MM.1S (cell line): Measurements from ENCODE around the gene SORD.
"Not testable (repeated sequence)": the region's sequence is repeated elsewhere in the genome, so short reads cannot be mapped to it uniquely, and the experiment has no call there.

Source experiments
- DNase-seq: peaks from one replicate; pipeline ENCODE4 v3.0.0-alpha.2; 2015
- H2AFZ ChIP-seq: fragments of 300-600 bp; sonication (generic); 2 replicates; pipeline ENCODE4 v1.6.0; 2016; ENCODE audit warnings: antibody characterized with exemption, low read length
- H3F3A ChIP-seq: fragments of 300-600 bp; sonication (generic); 2 replicates; pipeline ENCODE4 v1.6.1; 2016; ENCODE audit warnings: mild to moderate bottlenecking, antibody characterized with exemption, low read length, moderate library complexity, mixed read lengths; ENCODE audit not compliant: insufficient read depth
- H3K27ac ChIP-seq: fragments of 300-600 bp; sonication (generic); 2 replicates; pipeline ENCODE4 v1.5.1; 2016; ENCODE audit warnings: mild to moderate bottlenecking, low read length
- H3K27me3 ChIP-seq: fragments of 300-600 bp; sonication (generic); replicated peaks from 2 replicates; pipeline ENCODE4 v1.6.0; 2016; ENCODE audit warnings: low read length; ENCODE audit not compliant: insufficient read depth
- H3K36me3 ChIP-seq: fragments of 300-600 bp; sonication (generic); replicated peaks from 2 replicates; pipeline ENCODE4 v1.6.1; 2016; ENCODE audit warnings: mild to moderate bottlenecking, low read length, mixed read lengths; ENCODE audit not compliant: insufficient read depth
- H3K4me1 ChIP-seq: fragments of 300-600 bp; sonication (generic); 2 replicates; pipeline ENCODE4 v1.6.1; 2016; ENCODE audit warnings: low read length, mixed read lengths
- H3K4me2 ChIP-seq: fragments of 300-600 bp; sonication (generic); 2 replicates; pipeline ENCODE4 v1.6.0; 2016; ENCODE audit warnings: low read depth, low read length
- H3K4me3 ChIP-seq: fragments of 300-600 bp; sonication (generic); 2 replicates; pipeline ENCODE4 v1.5.1; 2016; ENCODE audit warnings: low read length, mixed read lengths
- H3K79me2 ChIP-seq: fragments of 300-600 bp; sonication (generic); 2 replicates; pipeline ENCODE4 v1.6.1; 2016; ENCODE audit warnings: mixed run types, low read length, mixed read lengths
- H3K9ac ChIP-seq: fragments of 300-600 bp; sonication (generic); 2 replicates; pipeline ENCODE4 v1.6.1; 2016; ENCODE audit warnings: low read length, mixed read lengths
- H3K9me2 ChIP-seq: fragments of 300-600 bp; sonication (generic); replicated peaks from 2 replicates; pipeline ENCODE4 v1.6.1; 2016; ENCODE audit warnings: mild to moderate bottlenecking, low read length, mixed read lengths; ENCODE audit not compliant: insufficient read depth
- H3K9me3 ChIP-seq: fragments of 300-600 bp; sonication (generic); replicated peaks from 2 replicates; pipeline ENCODE4 v1.6.1; 2016; ENCODE audit warnings: mild to moderate bottlenecking, low read length, mixed read lengths; ENCODE audit not compliant: insufficient read depth
- H4K20me1 ChIP-seq: fragments of 300-600 bp; sonication (generic); 2 replicates; pipeline ENCODE4 v1.6.1; 2016; ENCODE audit warnings: mild to moderate bottlenecking, low read length, moderate library complexity, mixed read lengths; ENCODE audit not compliant: insufficient read depth
- EZH2 ChIP-seq: fragments of 300-600 bp; sonication (generic); optimal IDR thresholded peaks from 2 replicates; pipeline ENCODE3; 2017; ENCODE audit warnings: low read depth, mild to moderate bottlenecking, antibody characterized with exemption, low read length, mixed read lengths
- EZH2phosphoT487 ChIP-seq: fragments of 300-600 bp; sonication (generic); IDR thresholded peaks from 2 replicates; pipeline ENCODE4 v1.6.1; 2018; ENCODE audit warnings: antibody characterized with exemption, low read length
- TF ChIP-seq, protein P1 (sequence below): fragments of 300-600 bp; sonication (generic); IDR thresholded peaks from 2 replicates; pipeline ENCODE4 v1.5.1; 2016; ENCODE audit warnings: antibody characterized with exemption, low read length, mixed read lengths

The SORD gene

DNA sequence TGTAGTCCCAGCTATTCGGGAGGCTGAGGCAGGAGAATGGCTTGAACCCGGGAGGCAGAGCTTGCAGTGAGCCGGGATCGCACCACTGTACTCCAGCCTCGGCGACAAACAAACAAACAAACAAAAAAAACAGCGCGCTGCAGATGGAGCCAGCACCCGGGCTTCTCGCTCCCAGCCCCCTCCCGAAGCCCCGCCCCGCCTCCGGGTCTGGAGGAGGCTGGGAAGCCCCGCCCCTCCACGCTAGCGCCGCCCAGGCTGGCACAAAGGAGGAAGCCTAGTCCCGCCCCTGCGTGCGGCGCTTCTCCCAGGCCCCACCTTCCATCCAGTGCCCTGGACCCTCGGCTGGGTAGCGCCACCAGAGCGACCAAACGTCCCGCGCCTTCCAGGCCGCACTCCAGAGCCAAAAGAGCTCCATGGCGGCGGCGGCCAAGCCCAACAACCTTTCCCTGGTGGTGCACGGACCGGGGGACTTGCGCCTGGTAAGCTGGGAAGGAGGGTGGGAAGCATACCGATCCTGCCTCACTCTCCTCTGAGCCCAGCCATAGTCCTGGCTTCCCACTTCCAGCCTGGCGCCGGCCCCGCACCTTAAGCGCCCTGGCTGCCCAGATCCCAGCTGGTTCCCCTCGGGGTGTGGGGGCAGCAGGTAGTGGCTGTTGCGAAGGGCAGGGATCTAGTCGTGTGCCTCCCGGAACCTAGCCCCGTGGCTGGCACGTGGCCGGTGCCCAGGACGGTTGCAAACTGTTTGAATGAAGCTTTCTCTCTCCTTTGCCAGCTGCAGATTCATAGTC, at the start of gene SORD:
TSS of gene SORD (plus strand) at position 325 of the 788 bp plus-strand sequence. CDS start at position 414, 89 bp downstream.
- Histone ChIP-seq H3K9me2 (no peaks in the 10 kb centered on the region), H3K4me3 (peak within 1 kb of the TSS; percentile 78), H3F3A (no peaks in the 10 kb centered on the region), H3K9ac (peak within 1 kb of the TSS; percentile 72), H2AFZ (peak within 1 kb of the TSS; percentile 98), H3K9me3 (no peaks in the 10 kb centered on the region), H3K27me3 (no peaks in the 10 kb centered on the region), H3K79me2 (no peaks in the 10 kb centered on the region), H4K20me1 (no peaks in the 10 kb centered on the region), H3K36me3 (no peaks in the 10 kb centered on the region), H3K4me2 (peak within 1 kb of the TSS; percentile 96), H3K27ac (no peak within 1 kb of the TSS), H3K4me1 (peaks cover 7% of the 10 kb centered on the region; the same call in 1 of the 2 replicates)
- TF ChIP-seq EZH2: no peak
- no peak for TF ChIP-seq EZH2phosphoT487
- TF ChIP-seq, protein P1, sequence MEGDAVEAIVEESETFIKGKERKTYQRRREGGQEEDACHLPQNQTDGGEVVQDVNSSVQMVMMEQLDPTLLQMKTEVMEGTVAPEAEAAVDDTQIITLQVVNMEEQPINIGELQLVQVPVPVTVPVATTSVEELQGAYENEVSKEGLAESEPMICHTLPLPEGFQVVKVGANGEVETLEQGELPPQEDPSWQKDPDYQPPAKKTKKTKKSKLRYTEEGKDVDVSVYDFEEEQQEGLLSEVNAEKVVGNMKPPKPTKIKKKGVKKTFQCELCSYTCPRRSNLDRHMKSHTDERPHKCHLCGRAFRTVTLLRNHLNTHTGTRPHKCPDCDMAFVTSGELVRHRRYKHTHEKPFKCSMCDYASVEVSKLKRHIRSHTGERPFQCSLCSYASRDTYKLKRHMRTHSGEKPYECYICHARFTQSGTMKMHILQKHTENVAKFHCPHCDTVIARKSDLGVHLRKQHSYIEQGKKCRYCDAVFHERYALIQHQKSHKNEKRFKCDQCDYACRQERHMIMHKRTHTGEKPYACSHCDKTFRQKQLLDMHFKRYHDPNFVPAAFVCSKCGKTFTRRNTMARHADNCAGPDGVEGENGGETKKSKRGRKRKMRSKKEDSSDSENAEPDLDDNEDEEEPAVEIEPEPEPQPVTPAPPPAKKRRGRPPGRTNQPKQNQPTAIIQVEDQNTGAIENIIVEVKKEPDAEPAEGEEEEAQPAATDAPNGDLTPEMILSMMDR: no peak
- peak; percentile 92 for DNase-seq

DNA sequence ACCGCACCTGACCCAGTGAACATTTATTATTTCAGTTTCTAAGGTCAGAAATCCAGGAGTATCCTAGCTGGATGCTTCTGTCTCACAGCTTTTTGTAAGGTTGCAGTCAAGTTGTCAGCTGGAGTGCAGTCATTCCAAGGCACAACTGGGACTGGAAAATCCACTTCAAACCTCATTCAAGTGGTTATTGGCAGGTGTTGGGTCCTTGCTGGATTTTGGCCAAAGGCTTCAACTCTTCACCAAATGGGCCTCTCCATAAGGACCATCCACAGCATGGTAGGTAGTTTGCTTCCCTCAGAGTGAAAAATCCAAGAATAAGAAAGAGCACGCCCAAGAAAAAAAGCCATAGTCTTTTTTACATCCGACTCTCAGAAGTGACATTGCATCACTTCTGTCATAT, 46.8 kb upstream of the SORD start:
- not testable (repeated sequence) for H2AFZ ChIP-seq, H3K4me2 ChIP-seq, H3F3A ChIP-seq, H4K20me1 ChIP-seq, H3K27me3 ChIP-seq, H3K36me3 ChIP-seq, H3K9me3 ChIP-seq, H3K79me2 ChIP-seq, H3K9ac ChIP-seq, H3K9me2 ChIP-seq, H3K4me3 ChIP-seq, H3K4me1 ChIP-seq, DNase-seq, H3K27ac ChIP-seq

DNA sequence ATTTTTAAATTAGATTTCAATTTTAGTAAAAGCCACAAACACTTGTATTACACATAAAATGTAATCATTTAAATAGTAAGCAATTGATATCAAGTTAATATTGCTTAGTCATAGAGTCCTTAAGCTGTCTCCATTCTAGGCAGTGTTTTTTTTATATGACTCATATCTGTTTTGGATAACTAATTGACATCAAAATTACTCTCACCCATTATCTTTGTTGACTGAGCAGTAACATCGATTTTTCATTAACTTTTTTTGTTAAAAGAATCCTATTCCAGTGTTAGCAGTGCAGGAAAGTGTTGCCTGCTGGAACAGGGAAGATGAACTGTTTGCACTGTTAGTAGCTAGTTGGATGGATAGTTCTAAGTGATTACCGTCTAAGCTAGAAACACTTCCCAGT, 45.2 kb upstream of the SORD start:
- not testable (repeated sequence) for H3K27ac ChIP-seq, H2AFZ ChIP-seq, H3K27me3 ChIP-seq, H3K9me3 ChIP-seq, H3K79me2 ChIP-seq, H3K36me3 ChIP-seq, H3K4me1 ChIP-seq, H4K20me1 ChIP-seq, H3K9ac ChIP-seq, H3K4me2 ChIP-seq, DNase-seq, H3F3A ChIP-seq, H3K4me3 ChIP-seq, H3K9me2 ChIP-seq

DNA sequence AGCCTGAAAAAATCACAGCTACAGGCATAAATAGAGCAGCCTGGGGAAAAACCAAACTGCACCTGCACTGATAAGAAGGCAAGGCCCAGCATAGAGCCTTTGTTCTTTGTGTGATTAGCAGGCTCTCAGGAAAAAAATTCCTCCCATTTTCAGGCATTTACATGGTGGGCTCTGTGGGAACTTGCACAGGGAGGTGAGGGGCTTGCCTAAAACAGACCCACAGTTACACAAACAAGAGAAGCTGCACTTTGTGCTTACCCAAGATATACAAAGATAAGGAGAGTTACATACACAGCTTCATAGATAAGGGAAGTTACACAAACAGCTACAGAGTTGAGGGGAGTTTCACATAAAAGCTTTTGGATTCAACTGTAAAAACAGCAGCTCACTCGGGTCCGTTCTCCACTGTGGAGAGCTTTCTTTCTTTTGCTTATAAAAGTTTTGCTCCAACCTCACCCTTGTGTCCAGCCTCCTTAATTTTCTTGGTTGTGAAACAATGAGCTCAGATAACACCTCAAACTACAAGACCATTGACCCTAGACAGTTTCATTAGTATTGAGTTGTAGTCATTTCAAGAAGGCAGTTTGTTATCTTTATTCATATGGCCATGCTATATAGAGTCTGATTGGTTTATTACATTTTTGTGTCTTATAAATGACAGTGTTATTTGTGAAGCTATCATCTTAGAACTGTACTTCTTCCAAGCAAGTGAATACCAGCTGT, 43.2 kb upstream of the SORD start:
- H3K27ac ChIP-seq, H3K4me3 ChIP-seq, H3F3A ChIP-seq, H3K27me3 ChIP-seq, H2AFZ ChIP-seq, H3K79me2 ChIP-seq, H3K36me3 ChIP-seq, H3K4me1 ChIP-seq, H4K20me1 ChIP-seq, H3K4me2 ChIP-seq, H3K9me3 ChIP-seq, H3K9me2 ChIP-seq, DNase-seq, H3K9ac ChIP-seq: not testable (repeated sequence)

DNA sequence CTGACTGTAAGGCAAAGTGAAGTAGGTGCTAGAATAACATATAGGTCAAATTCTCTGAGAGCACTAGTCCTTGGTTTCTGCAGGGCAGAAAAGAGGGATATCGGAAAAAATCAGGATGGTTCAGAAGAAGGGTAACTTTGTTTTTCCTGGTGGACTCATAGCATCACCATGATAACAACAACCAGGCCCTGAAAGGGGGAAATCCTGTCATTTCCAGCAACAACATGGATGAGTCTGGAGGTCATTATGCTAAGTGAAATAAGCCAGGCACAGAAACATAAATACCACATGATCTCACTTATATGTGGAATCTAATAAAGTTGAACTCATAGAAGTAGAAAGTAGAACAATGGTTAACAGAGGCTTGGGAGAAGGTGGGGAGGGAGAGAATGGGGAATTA, 38.9 kb upstream of the SORD start:
- not testable (repeated sequence) for DNase-seq, H3K4me1 ChIP-seq

DNA sequence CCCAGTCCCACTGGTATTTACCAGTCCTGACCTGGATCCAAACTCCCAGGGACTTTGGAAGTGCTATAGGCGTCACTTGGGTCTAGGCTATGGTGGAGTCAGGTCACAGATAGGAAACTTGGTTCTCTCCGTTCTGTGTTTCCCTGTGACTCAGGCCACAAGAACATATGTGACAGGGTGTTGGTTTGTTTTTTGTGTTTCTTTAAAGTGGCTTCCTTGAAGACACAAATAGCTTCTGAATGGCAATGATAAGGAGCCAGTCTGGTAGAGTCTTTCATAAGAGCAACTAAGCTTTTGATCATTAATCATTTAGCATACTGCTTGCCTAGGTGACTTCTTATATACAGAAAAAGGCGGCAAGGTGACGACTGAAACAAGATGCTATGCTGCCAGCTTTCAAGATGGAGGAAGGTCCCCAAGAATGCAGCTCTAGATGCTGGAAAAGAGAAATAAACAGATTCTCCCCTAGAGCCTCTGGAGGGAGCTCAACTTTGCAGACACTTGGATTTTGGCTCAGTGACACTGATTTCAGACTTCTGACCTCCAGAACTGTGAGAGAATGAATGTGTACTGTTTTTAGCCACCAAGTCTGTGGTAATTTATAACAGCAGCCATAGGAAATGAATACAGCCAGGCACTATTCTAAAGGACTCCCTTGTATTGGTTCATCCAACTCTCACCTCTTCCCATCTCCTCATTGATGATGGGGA, 36.5 kb upstream of the SORD start:
- H2AFZ ChIP-seq, H3K4me2 ChIP-seq, H3K79me2 ChIP-seq, H3F3A ChIP-seq, H3K4me3 ChIP-seq, H3K9ac ChIP-seq, H4K20me1 ChIP-seq, H3K9me3 ChIP-seq, H3K27me3 ChIP-seq, H3K9me2 ChIP-seq, H3K36me3 ChIP-seq, H3K4me1 ChIP-seq, DNase-seq, H3K27ac ChIP-seq: not testable (repeated sequence)

More for the DNA sequence above, 38.9 kb upstream of the SORD start:
- H3K9ac ChIP-seq, H3K27ac ChIP-seq, H2AFZ ChIP-seq, H3K9me2 ChIP-seq, H3K4me2 ChIP-seq, H3F3A ChIP-seq, H3K4me3 ChIP-seq, H3K9me3 ChIP-seq, H3K27me3 ChIP-seq, H3K79me2 ChIP-seq, H4K20me1 ChIP-seq, H3K36me3 ChIP-seq: not testable (repeated sequence)
